Tibial nerve (tissue), 4 donors: ENCODE measurements around the gene FAM163B.

Experiments used
- EP300 ChIP-seq, 2 donors: sonication (generic); formaldehyde crosslinking; IDR thresholded peaks; one replicate each; pipeline ENCODE4 v1.6.1; 2017; ENCODE audit warnings: antibody characterized with exemption in 2 of 2, mild to moderate bottlenecking in 1 of 2
- POLR2A ChIP-seq, 2 donors: fragments of 450-650 bp; IDR thresholded peaks; one replicate each; pipeline ENCODE4 v1.6.1; 2017; ENCODE audit warnings: antibody characterized with exemption in 2 of 2, mild to moderate bottlenecking in 2 of 2, moderate library complexity in 2 of 2
- TF ChIP-seq, protein P1 (sequence below), 5 experiments: fragments of 200-600 bp in 3 of 5; fragments of 450-650 bp in 2 of 5; sonication (generic) in 3 of 5; IDR thresholded peaks; one replicate each; pipeline ENCODE4 v1.5.1; 2016 to 2019; ENCODE audit warnings: antibody characterized with exemption in 5 of 5, mild to moderate bottlenecking in 3 of 5, moderate library complexity in 2 of 5

DNA sequence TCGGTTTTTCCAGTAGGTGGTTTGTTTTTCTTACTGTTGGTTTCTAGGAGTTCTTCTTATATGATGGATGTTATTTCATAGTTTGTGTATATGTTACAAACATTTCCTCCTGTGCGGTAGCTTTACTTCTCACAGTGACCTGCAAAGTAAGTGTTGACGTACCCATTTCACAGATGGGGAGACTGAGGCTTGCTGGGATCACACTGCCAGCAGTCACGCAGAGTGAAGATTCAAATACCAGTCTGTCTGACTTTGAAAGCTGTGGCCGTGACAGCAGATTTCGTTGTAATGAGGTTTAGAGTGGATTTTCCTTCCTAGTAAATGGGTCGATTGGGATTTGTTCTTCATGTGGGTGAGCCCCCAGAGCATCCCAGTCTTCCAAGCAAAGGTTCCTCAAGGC, 40.0 kb upstream of the FAM163B start:
- TF ChIP-seq, protein P1, sequence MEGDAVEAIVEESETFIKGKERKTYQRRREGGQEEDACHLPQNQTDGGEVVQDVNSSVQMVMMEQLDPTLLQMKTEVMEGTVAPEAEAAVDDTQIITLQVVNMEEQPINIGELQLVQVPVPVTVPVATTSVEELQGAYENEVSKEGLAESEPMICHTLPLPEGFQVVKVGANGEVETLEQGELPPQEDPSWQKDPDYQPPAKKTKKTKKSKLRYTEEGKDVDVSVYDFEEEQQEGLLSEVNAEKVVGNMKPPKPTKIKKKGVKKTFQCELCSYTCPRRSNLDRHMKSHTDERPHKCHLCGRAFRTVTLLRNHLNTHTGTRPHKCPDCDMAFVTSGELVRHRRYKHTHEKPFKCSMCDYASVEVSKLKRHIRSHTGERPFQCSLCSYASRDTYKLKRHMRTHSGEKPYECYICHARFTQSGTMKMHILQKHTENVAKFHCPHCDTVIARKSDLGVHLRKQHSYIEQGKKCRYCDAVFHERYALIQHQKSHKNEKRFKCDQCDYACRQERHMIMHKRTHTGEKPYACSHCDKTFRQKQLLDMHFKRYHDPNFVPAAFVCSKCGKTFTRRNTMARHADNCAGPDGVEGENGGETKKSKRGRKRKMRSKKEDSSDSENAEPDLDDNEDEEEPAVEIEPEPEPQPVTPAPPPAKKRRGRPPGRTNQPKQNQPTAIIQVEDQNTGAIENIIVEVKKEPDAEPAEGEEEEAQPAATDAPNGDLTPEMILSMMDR (IDR thresholded peaks at IDR 0.05), result no peak
- TF ChIP-seq POLR2A (IDR thresholded peaks at IDR 0.05), result no peak
- no peak for TF ChIP-seq EP300 (IDR thresholded peaks at IDR 0.05)
